Measurements from ENCODE around the gene XRRA1. TPM values are rescaled to one million over a fixed set of nuclear protein-coding genes. Genes with fewer than 3 reads are reported as not detected.
A peak's percentile ranks its signal among the peaks of the same experiment; 100 is the strongest.

The XRRA1 gene
- total and polyA plus RNA-seq, 3 experiments from 2014 or later, result 7.1 to 32.9 (median 28.4) TPM

DNA sequence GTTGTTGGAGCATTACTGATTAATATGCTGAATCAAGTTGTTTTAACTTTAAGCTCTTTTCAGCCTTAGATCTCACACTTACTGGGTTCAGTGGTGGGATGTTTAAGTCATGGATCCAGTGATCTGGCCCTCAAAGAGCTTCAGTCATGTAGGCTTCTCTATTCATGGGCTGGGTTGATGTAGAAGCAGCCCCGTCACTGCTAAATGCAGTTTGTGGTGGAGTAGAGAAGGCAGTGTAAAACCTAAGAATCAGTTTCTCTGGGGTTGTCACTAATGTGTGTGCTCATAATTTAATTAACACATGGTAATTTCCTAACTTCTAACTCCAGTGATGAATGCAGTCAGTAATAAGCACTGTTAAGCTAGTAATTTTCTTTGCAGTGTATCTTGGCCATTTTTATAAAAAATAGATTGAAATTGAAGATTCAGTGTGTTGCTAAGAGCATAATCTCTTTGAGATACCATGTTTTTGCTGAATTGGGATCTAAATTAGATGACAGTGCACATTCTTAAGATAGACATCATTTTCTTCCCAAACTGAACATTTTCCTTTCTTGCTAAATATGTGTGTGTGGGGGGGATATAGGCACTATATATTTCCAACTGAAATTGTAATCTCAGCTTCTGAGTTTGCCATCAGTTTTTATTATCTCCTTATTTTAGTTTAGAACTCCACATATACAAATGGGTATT, 9.2 kb upstream of the XRRA1 start:
- Histone ChIP-seq H3K4me1 (ENCODE audit: insufficient read depth, low read length) (peaks cover 9% of the 10 kb centered on the region), H3K36me3 (ENCODE audit: insufficient read depth, low read length) (no peaks in the 10 kb centered on the region), H3K27ac (ENCODE audit: low read depth, low read length) (no peak overlapping the region), H3K9me3 (ENCODE audit: low read length) (no peaks in the 10 kb centered on the region), H3K4me3 (ENCODE audit: low read length) (no peak overlapping the region), H3K27me3 (ENCODE audit: insufficient read depth, low read length, poor library complexity, severe bottlenecking) (no peaks in the 10 kb centered on the region)
- peaks cover 84 to 97% (median 96%) of the 10 kb centered on the region in 3 donors for H3K4me1 Mint-ChIP-seq
- H3K27ac Mint-ChIP-seq, result peak overlapping the region in 5 of 8 donors; percentile 8 to 62 (median 32)
- no peak for DNase-seq
- CTCF ChIA-PET, result interaction anchor here (1.9 kb wide), 1 partner anchor 10 kb away, joined by 5 read pairs; the partner anchor contains the start of genes SPCS2 and XRRA1
- H3K4me3 Mint-ChIP-seq, result peak overlapping the region in 1 of 7 donors; percentile 8
- H3K27me3 Mint-ChIP-seq, result no peaks in the 10 kb centered on the region
- POLR2A ChIA-PET, result no interaction called here
- peaks cover 3 to 71% (median 7%) of the 10 kb centered on the region in 3 donors for H3K36me3 Mint-ChIP-seq
- H3K9me3 Mint-ChIP-seq, result no peaks in the 10 kb centered on the region

- peaks cover 3 to 64% (median 8%) of the 10 kb centered on the region in 3 donors for H3K36me3 Mint-ChIP-seq
- POLR2A ChIA-PET, result interaction anchor here (0.6 kb wide), 1 partner anchor 60 kb away, joined by 4 read pairs; no protein-coding TSS in a partner anchor
- H3K4me1 Mint-ChIP-seq, result peaks cover 78 to 96% (median 94%) of the 10 kb centered on the region in 3 donors
- DNase-seq, result no peak
- H3K9me3 Mint-ChIP-seq, result no peaks in the 10 kb centered on the region
- Histone ChIP-seq H3K27ac (ENCODE audit: low read depth, low read length) (no peak overlapping the region), H3K36me3 (ENCODE audit: insufficient read depth, low read length) (no peaks in the 10 kb centered on the region), H3K27me3 (ENCODE audit: insufficient read depth, low read length, poor library complexity, severe bottlenecking) (no peaks in the 10 kb centered on the region), H3K9me3 (ENCODE audit: low read length) (no peaks in the 10 kb centered on the region), H3K4me1 (ENCODE audit: insufficient read depth, low read length) (peaks cover 9% of the 10 kb centered on the region), H3K4me3 (ENCODE audit: low read length) (no peak overlapping the region)
- H3K27ac Mint-ChIP-seq, result peak overlapping the region in 2 of 8 donors; percentile 23 to 47
- no peak overlapping the region for H3K4me3 Mint-ChIP-seq
- H3K27me3 Mint-ChIP-seq, result no peaks in the 10 kb centered on the region
- CTCF ChIA-PET, result interaction anchor here (1.9 kb wide), 1 partner anchor 8 kb away, joined by 5 read pairs; the partner anchor contains the start of genes SPCS2 and XRRA1
These were observed 7.6 kb upstream of the XRRA1 start for GRCh38 chr11:74956397-74957015.

- Mint-ChIP-seq H3K36me3 (peaks cover 3 to 71% (median 12%) of the 10 kb centered on the region in 3 donors), H3K4me3 (peak overlapping the region in 2 of 7 donors; percentile 38 to 64), H3K9me3 (no peaks in the 10 kb centered on the region), H3K4me1 (peaks cover 81 to 97% (median 94%) of the 10 kb centered on the region in 3 donors), H3K27me3 (no peaks in the 10 kb centered on the region), H3K27ac (peak overlapping the region in 3 of 8 donors; percentile 36 to 84 (median 63))
- Histone ChIP-seq H3K4me1 (ENCODE audit: insufficient read depth, low read length) (peaks cover 23% of the 10 kb centered on the region), H3K27ac (ENCODE audit: low read depth, low read length) (no peak overlapping the region), H3K36me3 (ENCODE audit: insufficient read depth, low read length) (no peaks in the 10 kb centered on the region), H3K27me3 (ENCODE audit: insufficient read depth, low read length, poor library complexity, severe bottlenecking) (no peaks in the 10 kb centered on the region), H3K9me3 (ENCODE audit: low read length) (no peaks in the 10 kb centered on the region), H3K4me3 (ENCODE audit: low read length) (no peak overlapping the region)
- ChIA-PET POLR2A (no interaction called here), CTCF (no interaction called here)
- no peak for DNase-seq
These were observed 5.3 kb upstream of the XRRA1 start for GRCh38 chr11:74954199-74954598.

GRCh38 chr11:74953451-74953850, 4.6 kb upstream of the XRRA1 start:
- DNase-seq, result no peak
- Histone ChIP-seq H3K4me1 (ENCODE audit: insufficient read depth, low read length) (peaks cover 19% of the 10 kb centered on the region), H3K27ac (ENCODE audit: low read depth, low read length) (no peak overlapping the region), H3K36me3 (ENCODE audit: insufficient read depth, low read length) (no peaks in the 10 kb centered on the region), H3K4me3 (ENCODE audit: low read length) (no peak overlapping the region), H3K27me3 (ENCODE audit: insufficient read depth, low read length, poor library complexity, severe bottlenecking) (no peaks in the 10 kb centered on the region), H3K9me3 (ENCODE audit: low read length) (no peaks in the 10 kb centered on the region)
- ChIA-PET CTCF (no interaction called here), POLR2A (no interaction called here)
- Mint-ChIP-seq H3K4me3 (peak overlapping the region in 2 of 7 donors; percentile 10 to 25), H3K4me1 (peaks cover 78 to 97% (median 94%) of the 10 kb centered on the region in 3 donors), H3K9me3 (no peaks in the 10 kb centered on the region), H3K36me3 (peaks cover 3 to 71% (median 12%) of the 10 kb centered on the region in 3 donors), H3K27me3 (no peaks in the 10 kb centered on the region), H3K27ac (no peak overlapping the region)

DNA sequence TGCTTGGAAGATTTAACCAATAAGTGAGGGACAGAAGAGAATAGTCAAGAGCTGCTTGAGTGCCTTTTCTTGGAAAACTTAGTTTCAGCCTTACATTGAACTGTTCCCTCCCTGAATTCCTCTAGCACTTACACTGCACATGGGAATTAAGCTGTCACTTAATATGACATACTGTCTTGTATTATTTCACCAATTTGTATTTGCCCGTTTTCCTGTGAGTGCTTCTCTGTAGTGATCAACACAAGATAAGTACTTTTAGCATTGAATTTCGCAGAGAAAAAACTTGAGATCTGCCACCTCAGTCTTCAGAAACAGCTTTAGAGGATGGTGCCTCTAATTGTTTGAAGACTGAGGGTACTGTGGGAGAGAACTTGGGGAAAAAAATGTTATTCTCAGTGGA, 3.9 kb upstream of the XRRA1 start:
- Histone ChIP-seq H3K4me3 (ENCODE audit: low read length) (no peak overlapping the region), H3K4me1 (ENCODE audit: insufficient read depth, low read length) (peaks cover 22% of the 10 kb centered on the region), H3K27ac (ENCODE audit: low read depth, low read length) (no peak overlapping the region), H3K27me3 (ENCODE audit: insufficient read depth, low read length, poor library complexity, severe bottlenecking) (no peaks in the 10 kb centered on the region), H3K36me3 (ENCODE audit: insufficient read depth, low read length) (no peaks in the 10 kb centered on the region), H3K9me3 (ENCODE audit: low read length) (no peaks in the 10 kb centered on the region)
- H3K9me3 Mint-ChIP-seq, result no peaks in the 10 kb centered on the region
- DNase-seq, result no peak
- POLR2A ChIA-PET, result interaction anchor here (0.6 to 0.7 kb wide), 2 partner anchors 29 to 1230 kb away, joined by 3 to 4 read pairs; no protein-coding TSS in a partner anchor
- H3K4me1 Mint-ChIP-seq, result peaks cover 75 to 97% (median 94%) of the 10 kb centered on the region in 3 donors
- peak overlapping the region in 1 of 7 donors; percentile 46 for H3K4me3 Mint-ChIP-seq
- no peaks in the 10 kb centered on the region for H3K27me3 Mint-ChIP-seq
- no peak overlapping the region for H3K27ac Mint-ChIP-seq
- CTCF ChIA-PET, result no interaction called here
- H3K36me3 Mint-ChIP-seq, result peaks cover 3 to 70% (median 12%) of the 10 kb centered on the region in 3 donors

DNA sequence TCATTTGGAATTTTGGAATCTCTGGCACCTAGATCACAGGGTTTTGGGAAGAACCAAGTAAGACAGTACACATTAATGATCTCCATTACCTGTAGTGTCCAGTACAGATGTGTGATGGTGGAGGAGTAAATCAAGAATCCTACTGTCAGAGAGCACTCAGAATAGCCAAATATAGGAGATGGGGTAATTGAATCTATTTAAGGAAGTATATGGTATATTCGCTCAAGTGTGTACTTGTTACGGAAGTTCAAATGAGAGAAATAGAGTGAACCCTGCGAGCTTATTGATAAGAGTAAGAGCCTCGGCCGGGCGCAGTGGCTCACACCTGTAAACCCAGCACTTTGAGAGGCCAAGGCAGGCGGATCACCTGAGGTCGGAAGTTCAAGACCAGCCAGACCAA, 2.3 kb upstream of the XRRA1 start:
- Mint-ChIP-seq H3K4me3 (peak overlapping the region; percentile 33 to 98 (median 96)), H3K27me3 (no peaks in the 10 kb centered on the region), H3K27ac (peak overlapping the region; percentile 40 to 100 (median 98)), H3K36me3 (peaks cover 0 to 62% (median 10%) of the 10 kb centered on the region in 3 donors), H3K9me3 (no peaks in the 10 kb centered on the region), H3K4me1 (peaks cover 62 to 93% (median 89%) of the 10 kb centered on the region in 3 donors)
- Histone ChIP-seq H3K36me3 (ENCODE audit: insufficient read depth, low read length) (no peaks in the 10 kb centered on the region), H3K4me3 (ENCODE audit: low read length) (no peak overlapping the region), H3K27me3 (ENCODE audit: insufficient read depth, low read length, poor library complexity, severe bottlenecking) (no peaks in the 10 kb centered on the region), H3K27ac (ENCODE audit: low read depth, low read length) (no peak overlapping the region), H3K4me1 (ENCODE audit: insufficient read depth, low read length) (peaks cover 22% of the 10 kb centered on the region), H3K9me3 (ENCODE audit: low read length) (no peaks in the 10 kb centered on the region)
- CTCF ChIA-PET, result no interaction called here
- POLR2A ChIA-PET, result no interaction called here
- DNase-seq, result no peak

DNA sequence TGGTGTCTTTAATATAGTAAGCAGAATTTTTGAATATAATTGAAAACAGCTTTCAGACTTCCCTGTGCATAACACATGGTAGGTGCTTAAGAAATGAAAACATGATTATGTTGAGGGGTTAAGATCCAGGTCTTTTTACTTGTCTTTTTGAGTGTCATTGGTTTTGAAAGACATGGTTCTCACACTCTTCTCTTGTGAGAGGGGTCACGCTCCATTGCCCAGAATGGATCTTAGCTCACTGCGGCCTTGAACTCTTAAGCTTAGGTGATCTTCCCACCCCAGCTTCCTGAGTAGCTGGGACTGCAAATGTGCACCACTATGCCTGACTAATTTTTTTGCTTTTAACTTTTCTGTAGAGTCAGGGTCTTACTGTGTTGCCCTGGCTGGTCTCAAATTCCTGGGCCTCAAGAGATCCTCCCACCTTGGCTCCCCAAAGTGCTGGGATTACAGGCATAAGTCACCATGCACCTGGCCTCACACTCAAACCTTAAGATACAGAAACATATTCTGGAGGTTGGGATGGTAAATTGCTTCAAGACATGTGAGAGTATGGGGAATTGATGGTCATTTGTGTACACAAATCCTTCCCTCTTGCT, 1.6 kb upstream of the XRRA1 start:
- no peaks in the 10 kb centered on the region for H3K27me3 ChIP-seq (ENCODE audit: insufficient read depth, low read length, poor library complexity, severe bottlenecking)
- CTCF ChIA-PET, result no interaction called here
- H3K27ac ChIP-seq (ENCODE audit: low read depth, low read length), result peak overlapping the region; percentile 91
- no peaks in the 10 kb centered on the region for H3K9me3 ChIP-seq (ENCODE audit: low read length)
- no peaks in the 10 kb centered on the region for H3K9me3 Mint-ChIP-seq
- H3K4me1 Mint-ChIP-seq, result peaks cover 57 to 90% (median 90%) of the 10 kb centered on the region in 3 donors
- DNase-seq, result no peak
- H3K36me3 ChIP-seq (ENCODE audit: insufficient read depth, low read length), result no peaks in the 10 kb centered on the region
- peak overlapping the region; percentile 95 to 98 (median 96) for H3K4me3 Mint-ChIP-seq
- H3K4me3 ChIP-seq (ENCODE audit: low read length), result peak overlapping the region; percentile 89
- no peaks in the 10 kb centered on the region for H3K27me3 Mint-ChIP-seq
- POLR2A ChIA-PET, result no interaction called here
- peak overlapping the region; percentile 88 to 100 (median 98) for H3K27ac Mint-ChIP-seq
- H3K4me1 ChIP-seq (ENCODE audit: insufficient read depth, low read length), result peaks cover 22% of the 10 kb centered on the region
- peaks cover 0 to 62% (median 10%) of the 10 kb centered on the region in 3 donors for H3K36me3 Mint-ChIP-seq

Measured in CD8-positive, alpha-beta memory T cell (primary cell).